Adrenal gland (tissue), 12 donors: ENCODE results near the gene RPS25. TPM values are rescaled to one million over a fixed set of nuclear protein-coding genes. Genes with fewer than 3 reads are reported as not detected.

Experiments used
- DNase-seq, 7 donors: peaks; one replicate each; pipeline ENCODE4 v3.0.0-alpha.2; 2019 to 2020
- H3K27ac ChIP-seq, 5 donors: fragments of 200-600 bp; sonication (generic) in 4 of 5; 1 replicate in 3 of 5; 2 replicates in 2 of 5; pipeline versions ENCODE4 v1.5.1 to v1.8.0; 2016 to 2020; ENCODE audit warnings: mild to moderate bottlenecking in 1 of 5
- H3K27me3 ChIP-seq: fragments of 200-600 bp; 2 replicates; pipeline ENCODE4 v1.8.0; 2021
- H3K36me3 ChIP-seq, 2 donors: fragments of 200-600 bp; replicated peaks in 1 of 2; 1 replicate in 1 of 2; 2 replicates in 1 of 2; pipeline versions ENCODE4 v1.5.1 to v1.8.0; 2018 to 2022
- H3K4me1 ChIP-seq, 2 donors: fragments of 200-600 bp; replicated peaks in 1 of 2; 1 replicate in 1 of 2; 2 replicates in 1 of 2; pipeline versions ENCODE4 v1.5.1 to v1.8.0; 2018 to 2021
- H3K4me3 ChIP-seq, 4 donors: fragments of 200-600 bp; sonication (generic) in 3 of 4; one replicate each; pipeline ENCODE4 v1.5.1; 2016 to 2018
- H3K9me3 ChIP-seq, 3 donors: fragments of 200-600 bp; sonication (generic) in 1 of 3; replicated peaks in 1 of 3; 1 replicate in 2 of 3; 2 replicates in 1 of 3; pipeline versions ENCODE4 v1.5.1 to v1.8.0; 2016 to 2021
- POLR2A ChIP-seq, 2 donors: fragments of 450-650 bp; IDR thresholded peaks; one replicate each; pipeline ENCODE4 v1.6.1; 2017; ENCODE audit warnings: antibody characterized with exemption in 2 of 2, mild to moderate bottlenecking in 2 of 2, moderate library complexity in 1 of 2
- WGBS, 4 donors: extraction: QIAGEN DNeasy Blood & Tissue Kit in 2 of 4; methylation state at CpG; one replicate each; pipeline versions ENCODE4 v1.1.5 to v1.1.7; 2013 to 2017; 5-methylcytosine and 5-hydroxymethylcytosine counted together
- intact Hi-C, 2 donors: fragments of 100-400 bp; cut with DNase I; formaldehyde crosslinking; loops; one replicate each; pipeline versions ENCODE4 v1.14.1 to v1.15.0; 2022 to 2023
- polyA plus RNA-seq, 3 donors: library from polyadenylated mRNA; stranded (reverse); fragments of 200-250 nt in 2 of 3; fragments of 350-450 nt in 1 of 3; fragmentation: Illumina TruSeq in 1 of 3; extraction: RNeasy Lipid Tissue Mini Kit (QIAGEN cat#74804) in 1 of 3; gene quantifications; one replicate each; pipeline ENCODE4 v1.2.3, GENCODE V29; 2013 to 2014
- total RNA-seq, 9 donors: library from RNA; depleted of rRNA in 4 of 9; stranded (reverse); fragments of >200 nt in 4 of 9; fragments of 120-200 nt in 1 of 9; fragmentation: NEBNext Ultra II Directional in 1 of 9; extraction: Animal tissue kit (Norgen Biotek cat#: 25700) in 1 of 9; gene quantifications; one replicate each; pipeline versions ENCODE4 v1.1.0 to v1.2.4, GENCODE V29; 2013 to 2023
- TF ChIP-seq, protein P1 (sequence below), 6 experiments: fragments of 450-650 bp in 4 of 6; fragments of 200-600 bp in 2 of 6; sonication (generic) in 1 of 6; IDR thresholded peaks; 1 replicate in 5 of 6; 2 replicates in 1 of 6; pipeline versions ENCODE4 v1.5.1 to v1.8.0; 2016 to 2021; ENCODE audit warnings: antibody characterized with exemption in 6 of 6, mild to moderate bottlenecking in 2 of 6, moderate library complexity in 1 of 6
- donor health status: healthy with polysubstance abuse.
- donor health status: Bipolar disorder and iron deficiency.
- donor health status: DM: yes; HTN: yes; CAD: no.
- donor health status: DM: no; HTN: no; CAD: no.
- donor health status: DM: no; HTN: no; CAD: no.
- donor health status: DM: yes; HTN: yes; CAD: no.

RPS25 gene
- total and polyA plus RNA-seq, 12 donors, result 935 to 1,825 (median 1,091) TPM

DNA sequence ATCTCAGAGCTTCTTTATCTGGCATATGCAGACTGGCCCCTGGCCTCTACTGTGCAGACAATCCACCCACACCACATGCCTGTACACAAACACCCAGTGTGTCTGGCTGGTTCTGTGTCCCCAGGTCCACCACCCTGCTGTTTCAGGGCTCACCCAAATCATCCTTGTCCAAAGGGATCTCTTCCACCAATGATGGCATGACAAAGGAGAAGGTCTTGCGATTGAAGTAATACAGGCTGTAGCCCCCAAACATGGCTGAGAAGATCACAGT, 10.9 kb upstream of the RPS25 start:
- Histone ChIP-seq H3K9me3 (no peaks in the 10 kb centered on the region), H3K4me1 (peaks cover 5 to 20% of the 10 kb centered on the region in 2 donors), H3K36me3 (peaks cover 0 to 15% of the 10 kb centered on the region in 2 donors), H3K4me3 (no peak overlapping the region), H3K27me3 (no peaks in the 10 kb centered on the region), H3K27ac (peak overlapping the region in 2 of 5 donors; percentile 26 to 52)
- 87 to 100% (median 93%) methylated on average over 1 of the region's 1 CpG for WGBS, 4 donors
- TF ChIP-seq, protein P1, sequence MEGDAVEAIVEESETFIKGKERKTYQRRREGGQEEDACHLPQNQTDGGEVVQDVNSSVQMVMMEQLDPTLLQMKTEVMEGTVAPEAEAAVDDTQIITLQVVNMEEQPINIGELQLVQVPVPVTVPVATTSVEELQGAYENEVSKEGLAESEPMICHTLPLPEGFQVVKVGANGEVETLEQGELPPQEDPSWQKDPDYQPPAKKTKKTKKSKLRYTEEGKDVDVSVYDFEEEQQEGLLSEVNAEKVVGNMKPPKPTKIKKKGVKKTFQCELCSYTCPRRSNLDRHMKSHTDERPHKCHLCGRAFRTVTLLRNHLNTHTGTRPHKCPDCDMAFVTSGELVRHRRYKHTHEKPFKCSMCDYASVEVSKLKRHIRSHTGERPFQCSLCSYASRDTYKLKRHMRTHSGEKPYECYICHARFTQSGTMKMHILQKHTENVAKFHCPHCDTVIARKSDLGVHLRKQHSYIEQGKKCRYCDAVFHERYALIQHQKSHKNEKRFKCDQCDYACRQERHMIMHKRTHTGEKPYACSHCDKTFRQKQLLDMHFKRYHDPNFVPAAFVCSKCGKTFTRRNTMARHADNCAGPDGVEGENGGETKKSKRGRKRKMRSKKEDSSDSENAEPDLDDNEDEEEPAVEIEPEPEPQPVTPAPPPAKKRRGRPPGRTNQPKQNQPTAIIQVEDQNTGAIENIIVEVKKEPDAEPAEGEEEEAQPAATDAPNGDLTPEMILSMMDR (IDR thresholded peaks at IDR 0.05), result no peak
- no peak for TF ChIP-seq POLR2A (IDR thresholded peaks at IDR 0.05)
- no peak for DNase-seq
- intact Hi-C loops, result no loop called here

DNA sequence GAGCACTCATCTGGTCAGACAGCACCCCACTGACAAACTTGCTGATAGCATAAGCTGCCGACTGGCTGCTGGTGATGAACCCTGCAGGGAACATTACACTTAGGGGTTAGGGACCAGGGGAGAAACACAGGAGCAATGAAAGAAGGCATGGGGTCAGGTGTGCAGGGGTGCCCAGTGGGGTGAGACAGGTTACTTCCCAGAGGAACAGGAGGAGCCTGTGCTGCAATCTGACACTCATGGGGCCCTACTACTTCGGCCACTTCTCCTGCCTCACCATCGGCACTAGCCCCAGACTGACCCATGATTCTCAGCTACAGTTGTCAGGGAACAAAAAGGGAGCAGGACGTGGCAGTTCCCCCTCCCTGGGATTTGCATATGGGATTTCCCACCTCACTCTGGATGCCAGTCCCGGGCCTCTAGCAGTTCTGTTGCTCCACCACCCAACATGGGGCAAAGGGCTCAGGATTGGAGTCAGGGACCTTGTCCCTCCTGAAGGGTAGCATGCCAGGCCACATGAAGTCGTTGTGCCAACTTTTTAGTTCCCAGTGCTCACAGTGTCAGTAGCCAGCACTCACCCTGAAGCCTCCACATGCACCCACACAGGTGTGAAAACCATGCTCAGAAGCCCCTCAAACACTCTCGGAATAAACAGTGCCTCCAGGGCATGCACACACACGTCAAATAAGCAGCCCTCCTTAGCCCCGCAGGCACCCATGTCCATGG, 10.4 kb upstream of the RPS25 start:
- H3K36me3 ChIP-seq, result peaks cover 0 to 17% of the 10 kb centered on the region in 2 donors
- intact Hi-C loops, result no loop called here
- no peak overlapping the region for H3K4me3 ChIP-seq
- 83 to 96% (median 85%) methylated on average over 5 to 9 of the region's 9 CpGs for WGBS, 4 donors
- no peaks in the 10 kb centered on the region for H3K27me3 ChIP-seq
- no peaks in the 10 kb centered on the region for H3K9me3 ChIP-seq
- TF ChIP-seq POLR2A (IDR thresholded peaks at IDR 0.05), result no peak
- TF ChIP-seq, protein P1 (IDR thresholded peaks at IDR 0.05), result no peak
- H3K27ac ChIP-seq, result peak overlapping the region in 2 of 5 donors; percentile 26 to 52
- H3K4me1 ChIP-seq, result peaks cover 5 to 20% of the 10 kb centered on the region in 2 donors
- no peak for DNase-seq

DNA sequence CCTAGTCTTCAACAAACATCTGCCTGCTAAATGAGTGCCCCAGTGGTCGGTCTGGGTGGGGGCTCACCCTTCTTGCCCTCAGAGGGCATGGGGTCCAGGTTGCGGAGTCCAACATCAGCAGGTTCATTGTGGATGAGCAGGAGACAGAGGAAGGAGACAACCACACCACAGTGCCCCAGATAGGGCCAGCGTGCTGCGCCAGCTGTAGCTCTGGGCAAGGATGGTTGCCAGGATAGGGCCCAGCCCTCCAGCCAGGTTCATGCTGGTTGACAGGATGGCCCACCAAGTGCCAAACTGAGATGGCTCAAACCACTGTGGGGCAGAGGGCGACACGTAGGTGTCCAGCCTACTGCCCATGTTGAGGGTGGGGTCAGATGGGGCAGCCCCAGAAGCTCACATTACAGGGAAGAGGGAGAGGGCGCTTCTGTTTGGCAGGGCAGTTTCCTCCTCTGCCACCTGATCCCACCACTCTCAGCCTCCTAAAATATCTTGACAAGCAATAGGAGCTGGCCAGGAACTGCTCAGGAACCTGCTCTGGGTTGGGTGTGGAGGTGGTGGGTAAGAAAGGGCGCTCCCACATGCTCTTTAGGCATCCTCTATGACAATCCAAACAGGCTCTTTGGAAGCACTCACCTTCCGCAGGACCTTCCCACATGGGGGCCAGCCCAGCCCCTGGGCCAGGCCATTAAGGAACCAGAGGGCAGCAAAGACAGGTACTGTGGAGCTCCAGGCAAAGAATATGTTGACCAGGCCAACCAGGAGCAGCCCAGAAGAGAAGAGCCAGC, 9.6 kb upstream of the RPS25 start:
- no peaks in the 10 kb centered on the region for H3K9me3 ChIP-seq
- 93 to 98% (median 97%) methylated on average over 3 to 9 of the region's 9 CpGs for WGBS, 4 donors
- intact Hi-C loops, result no loop called here
- no peak overlapping the region for H3K27ac ChIP-seq
- no peak overlapping the region for H3K4me3 ChIP-seq
- TF ChIP-seq POLR2A (IDR thresholded peaks at IDR 0.05), result no peak
- TF ChIP-seq, protein P1 (IDR thresholded peaks at IDR 0.05), result no peak
- peaks cover 5 to 20% of the 10 kb centered on the region in 2 donors for H3K4me1 ChIP-seq
- DNase-seq, result no peak
- no peaks in the 10 kb centered on the region for H3K27me3 ChIP-seq
- H3K36me3 ChIP-seq, result peaks cover 0 to 23% of the 10 kb centered on the region in 2 donors

DNA sequence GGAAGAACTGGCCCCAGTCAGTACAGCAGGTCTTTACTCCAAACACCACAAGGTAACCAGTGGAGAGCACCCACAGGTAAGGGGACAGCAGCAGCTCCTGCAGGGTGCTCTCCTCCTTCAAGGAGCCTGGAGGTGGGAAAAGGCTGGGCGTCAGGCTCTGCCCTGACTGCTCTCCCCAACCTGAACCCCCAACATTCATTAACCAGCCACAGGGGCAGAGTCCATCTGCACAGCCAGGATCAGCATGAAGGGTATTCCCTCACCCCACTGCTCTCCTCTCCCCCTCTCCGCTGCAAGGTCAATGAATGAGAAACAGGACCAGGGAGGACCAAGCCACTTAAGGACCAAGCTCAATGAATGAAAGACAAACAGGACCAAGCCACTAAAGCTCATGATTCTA, 8.8 kb upstream of the RPS25 start:
- Histone ChIP-seq H3K27me3 (no peaks in the 10 kb centered on the region), H3K4me3 (no peak overlapping the region), H3K36me3 (peaks cover 0 to 29% of the 10 kb centered on the region in 2 donors), H3K9me3 (no peaks in the 10 kb centered on the region), H3K27ac (no peak overlapping the region), H3K4me1 (peaks cover 5 to 20% of the 10 kb centered on the region in 2 donors)
- TF ChIP-seq, protein P1 (IDR thresholded peaks at IDR 0.05), result no peak
- no peak for TF ChIP-seq POLR2A (IDR thresholded peaks at IDR 0.05)
- intact Hi-C loops, result no loop called here
- 88 to 100% (median 96%) methylated on average over 2 of the region's 2 CpGs for WGBS, 4 donors
- DNase-seq, result no peak
